ENCODE data around the gene UMPS. TPM values are rescaled to one million over a fixed set of nuclear protein-coding genes. Genes with fewer than 3 reads are reported as not detected.

Gene UMPS
- total RNA-seq, 1 donor from 2014 or later = 31.3 TPM

DNA sequence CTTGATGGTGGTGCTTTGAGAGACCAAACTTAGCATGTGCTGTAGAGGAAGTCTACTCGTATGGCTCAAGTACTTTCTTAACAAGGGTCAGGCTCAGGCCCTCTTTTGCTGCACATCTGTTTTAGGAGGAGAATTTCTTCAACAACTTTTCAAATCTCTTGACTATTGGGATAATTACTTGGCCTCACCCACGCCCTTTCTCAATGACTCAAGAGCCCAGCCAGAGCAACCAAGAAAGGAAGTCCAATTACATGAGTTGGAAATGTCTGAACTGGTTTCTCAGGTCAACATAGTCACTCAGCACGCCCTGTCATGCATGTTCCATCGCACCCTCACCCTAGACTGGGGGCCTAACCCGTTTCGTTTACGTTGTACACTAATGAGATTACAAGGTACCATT lies 44.8 kb upstream of the UMPS start:
- FAIRE-seq (peak; percentile 86), DNase-seq (ENCODE audit: low read depth) (peak; percentile 96)
- no peaks in the 10 kb centered on the region for H3K27me3 ChIP-seq (ENCODE audit: control insufficient read depth, insufficient read depth, low read length)
- no peak overlapping the region for H3K4me3 ChIP-seq (ENCODE audit: low read depth, low read length)
- TF ChIP-seq, protein P1, sequence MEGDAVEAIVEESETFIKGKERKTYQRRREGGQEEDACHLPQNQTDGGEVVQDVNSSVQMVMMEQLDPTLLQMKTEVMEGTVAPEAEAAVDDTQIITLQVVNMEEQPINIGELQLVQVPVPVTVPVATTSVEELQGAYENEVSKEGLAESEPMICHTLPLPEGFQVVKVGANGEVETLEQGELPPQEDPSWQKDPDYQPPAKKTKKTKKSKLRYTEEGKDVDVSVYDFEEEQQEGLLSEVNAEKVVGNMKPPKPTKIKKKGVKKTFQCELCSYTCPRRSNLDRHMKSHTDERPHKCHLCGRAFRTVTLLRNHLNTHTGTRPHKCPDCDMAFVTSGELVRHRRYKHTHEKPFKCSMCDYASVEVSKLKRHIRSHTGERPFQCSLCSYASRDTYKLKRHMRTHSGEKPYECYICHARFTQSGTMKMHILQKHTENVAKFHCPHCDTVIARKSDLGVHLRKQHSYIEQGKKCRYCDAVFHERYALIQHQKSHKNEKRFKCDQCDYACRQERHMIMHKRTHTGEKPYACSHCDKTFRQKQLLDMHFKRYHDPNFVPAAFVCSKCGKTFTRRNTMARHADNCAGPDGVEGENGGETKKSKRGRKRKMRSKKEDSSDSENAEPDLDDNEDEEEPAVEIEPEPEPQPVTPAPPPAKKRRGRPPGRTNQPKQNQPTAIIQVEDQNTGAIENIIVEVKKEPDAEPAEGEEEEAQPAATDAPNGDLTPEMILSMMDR (IDR thresholded peaks at IDR 0.05; ENCODE audit: insufficient read depth, low read length, severe bottlenecking) = no peak
- H3K36me3 ChIP-seq (ENCODE audit: control insufficient read depth, insufficient read depth, low read length) = no peaks in the 10 kb centered on the region

DNA sequence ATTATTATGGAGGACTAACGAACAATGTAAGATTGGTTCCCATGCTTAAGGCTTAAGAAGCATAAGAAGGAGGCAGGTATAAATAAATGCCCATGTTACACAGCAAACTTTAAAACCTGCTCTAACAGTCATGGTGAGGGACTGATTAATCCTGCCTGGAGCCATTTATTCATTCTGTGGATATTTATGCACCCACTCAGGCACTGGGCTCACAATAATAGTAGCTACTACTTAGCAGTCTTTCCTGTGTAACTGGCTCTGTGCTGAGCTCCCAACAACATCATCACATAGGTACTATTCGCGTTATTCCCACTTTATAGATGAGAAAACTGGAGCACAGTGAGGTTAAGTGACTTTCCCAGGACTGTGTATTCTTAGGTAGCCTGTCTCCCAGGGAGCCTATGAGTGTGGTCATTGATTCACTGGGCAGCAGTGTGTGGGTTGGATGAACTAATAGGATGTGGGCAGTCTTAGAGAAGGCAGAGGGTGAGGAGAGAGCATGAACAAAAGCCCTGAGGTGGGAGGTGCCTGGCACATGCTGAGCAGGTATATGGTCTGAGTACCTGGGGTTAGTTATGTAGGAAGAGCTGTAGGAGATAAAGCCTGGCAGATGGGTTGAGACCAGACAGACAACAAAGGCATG lies 44.1 kb upstream of the UMPS start:
- Histone ChIP-seq H3K4me3 (ENCODE audit: low read depth, low read length) (no peak overlapping the region), H3K36me3 (ENCODE audit: control insufficient read depth, insufficient read depth, low read length) (no peaks in the 10 kb centered on the region), H3K27me3 (ENCODE audit: control insufficient read depth, insufficient read depth, low read length) (no peaks in the 10 kb centered on the region)
- DNase-seq (ENCODE audit: low read depth) = peak; percentile 91
- TF ChIP-seq, protein P1 (IDR thresholded peaks at IDR 0.05; ENCODE audit: insufficient read depth, low read length, severe bottlenecking) = no peak
- FAIRE-seq = no peak

DNA sequence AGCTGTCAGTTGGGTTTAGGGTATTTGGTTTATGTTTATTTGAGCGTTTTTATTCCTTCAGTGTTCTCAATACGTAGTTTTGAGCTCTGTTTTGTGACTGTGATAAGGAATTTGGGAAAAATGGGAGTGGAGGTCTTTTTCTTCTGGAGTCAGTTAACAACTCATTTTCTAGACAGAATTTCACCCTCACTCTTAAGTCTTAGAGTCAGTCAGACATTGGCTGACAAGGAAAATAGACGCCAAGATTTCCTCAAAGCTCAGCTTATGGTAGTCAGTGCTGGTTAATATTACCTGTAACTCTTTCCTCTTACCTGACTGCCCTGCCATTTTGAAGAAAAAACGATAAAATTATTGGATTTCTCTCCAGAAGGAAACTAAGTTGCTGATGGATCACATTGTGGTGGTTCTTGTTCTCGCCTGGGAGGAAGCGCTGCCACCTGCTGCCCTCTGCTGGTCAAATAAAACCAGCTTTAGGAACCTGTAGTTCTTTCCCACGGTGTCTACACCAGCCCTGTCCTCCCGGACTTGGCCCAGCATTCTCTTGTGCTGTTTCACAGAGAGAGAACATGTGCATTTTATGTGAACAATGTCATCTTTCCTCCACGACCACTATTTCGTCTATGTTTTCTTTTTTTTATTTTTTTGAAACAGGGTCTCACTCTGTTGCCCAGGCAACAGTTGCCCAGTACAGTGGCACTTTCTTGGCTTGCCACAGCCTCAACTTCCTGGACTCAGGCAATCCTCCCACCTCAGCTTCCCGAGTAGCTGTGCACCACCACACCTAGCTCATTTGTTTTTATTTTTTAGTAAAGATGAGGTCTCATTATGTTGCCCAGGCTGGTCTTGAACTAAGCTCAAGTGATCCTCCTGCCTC lies 41.4 kb upstream of the UMPS start:
- H3K4me3 ChIP-seq (ENCODE audit: low read depth, low read length) = no peak overlapping the region
- TF ChIP-seq, protein P1 (IDR thresholded peaks at IDR 0.05; ENCODE audit: insufficient read depth, low read length, severe bottlenecking) = peak; percentile 81
- H3K36me3 ChIP-seq (ENCODE audit: control insufficient read depth, insufficient read depth, low read length) = no peaks in the 10 kb centered on the region
- H3K27me3 ChIP-seq (ENCODE audit: control insufficient read depth, insufficient read depth, low read length) = no peaks in the 10 kb centered on the region
- DNase-seq (ENCODE audit: low read depth) (peak; percentile 67), FAIRE-seq (peak; percentile 50)

DNA sequence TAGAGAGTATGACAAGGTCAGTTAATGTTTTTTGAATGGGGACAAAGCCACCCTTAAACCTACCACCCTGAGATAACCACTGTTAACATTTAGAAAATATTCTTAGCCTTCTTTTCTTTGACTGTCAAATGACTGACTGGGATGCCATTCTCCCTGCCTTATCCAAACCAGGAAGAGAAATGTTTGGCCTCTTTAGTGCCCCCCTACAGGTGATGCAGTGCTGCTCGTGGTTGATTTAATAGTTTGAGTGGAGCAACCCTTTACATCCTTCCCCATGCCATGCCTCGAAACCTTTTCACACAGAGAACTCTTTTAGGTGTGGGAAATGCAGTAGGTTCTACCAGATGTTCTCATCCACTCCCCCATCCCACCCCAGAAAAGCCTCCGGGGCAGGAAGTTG lies 38.7 kb upstream of the UMPS start:
- H3K36me3 ChIP-seq (ENCODE audit: control insufficient read depth, insufficient read depth, low read length) = no peaks in the 10 kb centered on the region
- no peak overlapping the region for H3K4me3 ChIP-seq (ENCODE audit: low read depth, low read length)
- no peak for FAIRE-seq
- no peaks in the 10 kb centered on the region for H3K27me3 ChIP-seq (ENCODE audit: control insufficient read depth, insufficient read depth, low read length)
- no peak for DNase-seq (ENCODE audit: low read depth)
- TF ChIP-seq, protein P1 (IDR thresholded peaks at IDR 0.05; ENCODE audit: insufficient read depth, low read length, severe bottlenecking) = no peak

DNA sequence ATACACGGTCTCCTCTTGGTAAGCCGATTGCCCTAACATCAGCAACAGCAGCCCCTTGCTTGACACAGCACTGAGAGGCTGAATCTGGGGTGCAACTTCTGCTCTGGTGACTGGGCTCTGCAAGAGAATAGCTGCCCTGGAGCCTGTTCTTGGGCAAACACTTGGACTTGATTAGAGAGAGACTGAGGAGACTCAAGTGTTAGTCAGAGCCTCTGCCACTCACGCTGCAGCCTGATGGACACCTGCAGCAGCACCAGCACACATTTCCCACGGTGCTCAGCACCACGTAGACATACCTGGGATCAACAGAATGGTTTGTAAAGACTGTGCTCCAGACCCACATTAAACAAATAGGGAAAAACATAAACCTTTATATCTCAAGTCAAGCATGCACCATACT lies 35.8 kb upstream of the UMPS start:
- Histone ChIP-seq H3K36me3 (ENCODE audit: control insufficient read depth, insufficient read depth, low read length) (no peaks in the 10 kb centered on the region), H3K27me3 (ENCODE audit: control insufficient read depth, insufficient read depth, low read length) (no peaks in the 10 kb centered on the region), H3K4me3 (ENCODE audit: low read depth, low read length) (no peak overlapping the region)
- TF ChIP-seq, protein P1 (IDR thresholded peaks at IDR 0.05; ENCODE audit: insufficient read depth, low read length, severe bottlenecking) = no peak
- DNase-seq (ENCODE audit: low read depth) = peak; percentile 59
- peak; percentile 7 for FAIRE-seq

All from bronchial epithelial cell (primary cell).